Upper lobe of left lung (tissue), 4 donors: Measurements from ENCODE around the gene HSD17B4.

Experiments
- CTCF ChIP-seq, 6 experiments: fragments of 450-650 bp in 4 of 6; fragments of 200-600 bp in 2 of 6; sonication (generic) in 2 of 6; IDR thresholded peaks; one replicate each; pipeline ENCODE4 v1.5.1; 2016 to 2019; ENCODE audit warnings: antibody characterized with exemption in 6 of 6
- EP300 ChIP-seq, 4 donors: sonication (generic); formaldehyde crosslinking; IDR thresholded peaks; one replicate each; pipeline ENCODE4 v1.5.1; 2017; ENCODE audit warnings: antibody characterized with exemption in 4 of 4, control low read depth in 2 of 4
- POLR2A ChIP-seq, 4 donors: fragments of 450-650 bp; IDR thresholded peaks; one replicate each; pipeline ENCODE4 v1.5.1; 2016 to 2017; ENCODE audit warnings: antibody characterized with exemption in 4 of 4, mild to moderate bottlenecking in 2 of 4
- POLR2AphosphoS5 ChIP-seq, 2 donors: sonication (generic); formaldehyde crosslinking; IDR thresholded peaks; one replicate each; pipeline ENCODE4 v1.5.1; 2017; ENCODE audit warnings: antibody characterized with exemption in 2 of 2

GRCh38 chr5:119417891-119418605, 34.2 kb upstream of the HSD17B4 start:
- TF ChIP-seq CTCF (IDR thresholded peaks at IDR 0.05) (no peak), POLR2A (IDR thresholded peaks at IDR 0.05) (no peak), POLR2AphosphoS5 (IDR thresholded peaks at IDR 0.05) (no peak), EP300 (IDR thresholded peaks at IDR 0.05) (peak in 1 of 4 donors; percentile 31)
